ENCODE measurements around the gene TRIM3. TPM values are rescaled to one million over a fixed set of nuclear protein-coding genes. Genes with fewer than 3 reads are reported as not detected.

Gene TRIM3
- total RNA-seq, 1 donor from 2014 or later = 30.3 TPM

GRCh38 chr11:6437423-6437822 lies 36.3 kb downstream of the TRIM3 start:
- no peak for DNase-seq (ENCODE audit: low spot score in 2 of 2, unreplicated experiment in 2 of 2)
- Mint-ChIP-seq H3K4me3 (no peak overlapping the region), H3K27ac (no peak overlapping the region), H3K27me3 (ENCODE audit: low read depth) (no peaks in the 10 kb centered on the region), H3K9me3 (no peaks in the 10 kb centered on the region), H3K4me1 (peaks cover 2% of the 10 kb centered on the region), H3K36me3 (no peaks in the 10 kb centered on the region)
- TF ChIP-seq CTCF (IDR thresholded peaks at IDR 0.05; ENCODE audit: unreplicated experiment) = no peak

GRCh38 chr11:6433998-6434660 lies 39.6 kb downstream of the TRIM3 start:
- no peaks in the 10 kb centered on the region for H3K9me3 Mint-ChIP-seq
- no peak for TF ChIP-seq CTCF (IDR thresholded peaks at IDR 0.05; ENCODE audit: unreplicated experiment)
- peaks cover 5% of the 10 kb centered on the region for H3K4me1 Mint-ChIP-seq
- H3K36me3 Mint-ChIP-seq = no peaks in the 10 kb centered on the region
- no peak overlapping the region for H3K4me3 Mint-ChIP-seq
- no peak overlapping the region for H3K27ac Mint-ChIP-seq
- no peaks in the 10 kb centered on the region for H3K27me3 Mint-ChIP-seq (ENCODE audit: low read depth)
- DNase-seq (ENCODE audit: low spot score in 2 of 2, unreplicated experiment in 2 of 2) = no peak

GRCh38 chr11:6431861-6432260 lies 41.9 kb downstream of the TRIM3 start:
- Mint-ChIP-seq H3K4me1 (peaks cover 5% of the 10 kb centered on the region), H3K27ac (no peak overlapping the region), H3K9me3 (no peaks in the 10 kb centered on the region), H3K4me3 (no peak overlapping the region), H3K36me3 (no peaks in the 10 kb centered on the region), H3K27me3 (ENCODE audit: low read depth) (no peaks in the 10 kb centered on the region)
- TF ChIP-seq CTCF (IDR thresholded peaks at IDR 0.05; ENCODE audit: unreplicated experiment) = no peak
- DNase-seq (ENCODE audit: low spot score in 2 of 2, unreplicated experiment in 2 of 2) = no peak

GRCh38 chr11:6427516-6427915 lies 46.2 kb downstream of the TRIM3 start:
- TF ChIP-seq CTCF (IDR thresholded peaks at IDR 0.05; ENCODE audit: unreplicated experiment) = no peak
- Mint-ChIP-seq H3K4me3 (no peak overlapping the region), H3K9me3 (no peaks in the 10 kb centered on the region), H3K36me3 (no peaks in the 10 kb centered on the region), H3K4me1 (peaks cover 5% of the 10 kb centered on the region), H3K27me3 (ENCODE audit: low read depth) (peaks cover 28% of the 10 kb centered on the region), H3K27ac (no peak overlapping the region)
- no peak for DNase-seq (ENCODE audit: low spot score in 2 of 2, unreplicated experiment in 2 of 2)

GRCh38 chr11:6420677-6421076 lies 53.1 kb downstream of the TRIM3 start:
- H3K27ac Mint-ChIP-seq = no peak overlapping the region
- no peaks in the 10 kb centered on the region for H3K9me3 Mint-ChIP-seq
- peaks cover 6% of the 10 kb centered on the region for H3K4me1 Mint-ChIP-seq
- no peak for DNase-seq (ENCODE audit: low spot score in 2 of 2, unreplicated experiment in 2 of 2)
- no peaks in the 10 kb centered on the region for H3K36me3 Mint-ChIP-seq
- peaks cover 36% of the 10 kb centered on the region for H3K27me3 Mint-ChIP-seq (ENCODE audit: low read depth)
- no peak overlapping the region for H3K4me3 Mint-ChIP-seq
- no peak for TF ChIP-seq CTCF (IDR thresholded peaks at IDR 0.05; ENCODE audit: unreplicated experiment)

All from mesothelial cell of epicardium (in vitro differentiated cells).